ENCODE measurements around the gene BSDC1.
A peak's percentile ranks its signal among the peaks of the same experiment; 100 is the strongest.
"Not testable (repeated sequence)": the region's sequence is repeated elsewhere in the genome, so short reads cannot be mapped to it uniquely, and the experiment has no call there.

The BSDC1 gene

GRCh38 chr1:32404946-32405345 is 10.7 kb upstream of the BSDC1 start:
- TF ChIP-seq CTCF (IDR thresholded peaks at IDR 0.05; ENCODE audit: low read depth, low read length, missing control alignments), result no peak
- DNase-seq (ENCODE audit: low read depth), result no peak
- no peak overlapping the region for H3K4me3 ChIP-seq (ENCODE audit: low read depth, low read length)

GRCh38 chr1:32400876-32401631 is 6.8 kb upstream of the BSDC1 start:
- TF ChIP-seq CTCF (IDR thresholded peaks at IDR 0.05; ENCODE audit: low read depth, low read length, missing control alignments), result peak; percentile 87
- no peak overlapping the region for H3K4me3 ChIP-seq (ENCODE audit: low read depth, low read length)
- DNase-seq (ENCODE audit: low read depth), result no peak

GRCh38 chr1:32399843-32400242 is 5.6 kb upstream of the BSDC1 start:
- no peak for TF ChIP-seq CTCF (IDR thresholded peaks at IDR 0.05; ENCODE audit: low read depth, low read length, missing control alignments)
- no peak overlapping the region for H3K4me3 ChIP-seq (ENCODE audit: low read depth, low read length)
- DNase-seq (ENCODE audit: low read depth), result no peak

GRCh38 chr1:32398401-32398800 is 4.2 kb upstream of the BSDC1 start:
- no peak for TF ChIP-seq CTCF (IDR thresholded peaks at IDR 0.05; ENCODE audit: low read depth, low read length, missing control alignments)
- no peak overlapping the region for H3K4me3 ChIP-seq (ENCODE audit: low read depth, low read length)
- no peak for DNase-seq (ENCODE audit: low read depth)

- H3K4me3 ChIP-seq (ENCODE audit: low read depth, low read length); DNase-seq (ENCODE audit: low read depth): not testable (repeated sequence)
Observed at GRCh38 chr1:32396524-32396923, 2.3 kb upstream of the BSDC1 start.

GRCh38 chr1:32394890-32395432 is 720 bp upstream of the BSDC1 start:
- peak overlapping the region; percentile 76 for H3K4me3 ChIP-seq (ENCODE audit: low read depth, low read length)
- TF ChIP-seq CTCF (IDR thresholded peaks at IDR 0.05; ENCODE audit: low read depth, low read length, missing control alignments), result no peak
- no peak for DNase-seq (ENCODE audit: low read depth)

- H3K4me3 ChIP-seq (ENCODE audit: low read depth, low read length), result peak overlapping the region; percentile 76
- no peak for DNase-seq (ENCODE audit: low read depth)
- TF ChIP-seq CTCF (IDR thresholded peaks at IDR 0.05; ENCODE audit: low read depth, low read length, missing control alignments), result no peak
Observed at GRCh38 chr1:32393832-32394140, 455 bp downstream of the BSDC1 start.
